WI38 (cell line): ENCODE measurements around the gene LMO7.
"Not testable (repeated sequence)": the region's sequence is repeated elsewhere in the genome, so short reads cannot be mapped to it uniquely, and the experiment has no call there.

Experiments
- H3K4me3 ChIP-seq: 2 replicates; pipeline ENCODE4 v1.5.1; 2011; ENCODE audit warnings: low read depth, mild to moderate bottlenecking, control low read depth, low read length
- TF ChIP-seq, protein P1 (sequence below): IDR thresholded peaks from 2 replicates; pipeline ENCODE4 v1.5.1; 2012; ENCODE audit warnings: low read depth, mild to moderate bottlenecking, control low read depth, low read length

LMO7 gene

DNA sequence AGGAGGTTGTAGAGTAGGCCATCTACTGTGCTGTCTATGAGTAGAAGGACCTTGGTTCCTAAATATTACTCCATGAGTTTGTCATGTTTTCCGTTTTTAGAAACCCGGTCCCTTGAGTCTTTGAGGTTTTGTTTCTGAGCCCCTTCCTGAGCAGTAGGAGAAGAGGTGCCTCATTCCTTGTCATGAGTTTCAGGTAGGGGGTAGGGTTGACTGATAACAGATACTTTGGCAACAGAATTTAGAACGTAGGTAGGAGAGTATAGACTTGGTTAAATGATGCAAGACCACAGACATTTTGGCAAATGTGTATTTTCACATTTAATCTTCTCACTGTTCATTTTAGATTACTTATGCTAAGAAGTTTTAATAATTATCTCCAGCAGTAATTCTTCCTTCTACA is 24.6 kb downstream of the LMO7 start:
- TF ChIP-seq, protein P1, sequence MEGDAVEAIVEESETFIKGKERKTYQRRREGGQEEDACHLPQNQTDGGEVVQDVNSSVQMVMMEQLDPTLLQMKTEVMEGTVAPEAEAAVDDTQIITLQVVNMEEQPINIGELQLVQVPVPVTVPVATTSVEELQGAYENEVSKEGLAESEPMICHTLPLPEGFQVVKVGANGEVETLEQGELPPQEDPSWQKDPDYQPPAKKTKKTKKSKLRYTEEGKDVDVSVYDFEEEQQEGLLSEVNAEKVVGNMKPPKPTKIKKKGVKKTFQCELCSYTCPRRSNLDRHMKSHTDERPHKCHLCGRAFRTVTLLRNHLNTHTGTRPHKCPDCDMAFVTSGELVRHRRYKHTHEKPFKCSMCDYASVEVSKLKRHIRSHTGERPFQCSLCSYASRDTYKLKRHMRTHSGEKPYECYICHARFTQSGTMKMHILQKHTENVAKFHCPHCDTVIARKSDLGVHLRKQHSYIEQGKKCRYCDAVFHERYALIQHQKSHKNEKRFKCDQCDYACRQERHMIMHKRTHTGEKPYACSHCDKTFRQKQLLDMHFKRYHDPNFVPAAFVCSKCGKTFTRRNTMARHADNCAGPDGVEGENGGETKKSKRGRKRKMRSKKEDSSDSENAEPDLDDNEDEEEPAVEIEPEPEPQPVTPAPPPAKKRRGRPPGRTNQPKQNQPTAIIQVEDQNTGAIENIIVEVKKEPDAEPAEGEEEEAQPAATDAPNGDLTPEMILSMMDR, result no peak
- H3K4me3 ChIP-seq, result no peak overlapping the region

DNA sequence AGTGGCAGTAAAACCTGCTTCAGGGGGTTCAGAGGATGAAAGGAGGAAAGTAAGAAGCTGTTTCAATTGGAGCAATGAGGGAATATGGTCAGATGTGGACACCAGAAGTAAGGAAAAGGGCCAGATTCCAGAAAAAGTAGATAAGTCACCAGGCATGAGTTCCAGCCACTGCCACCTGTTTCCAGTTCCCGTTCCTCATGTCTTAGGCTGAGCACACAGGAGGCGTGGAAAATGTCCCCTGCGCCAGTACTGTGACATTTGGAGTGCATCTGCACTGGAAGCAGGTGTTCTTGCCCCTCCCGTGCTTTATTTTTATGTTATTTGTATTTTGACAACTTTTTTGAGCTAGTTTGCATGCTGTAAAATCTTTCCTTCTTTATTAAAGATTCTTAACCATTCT is 25.3 kb downstream of the LMO7 start:
- TF ChIP-seq, protein P1, result no peak
- H3K4me3 ChIP-seq, result no peak overlapping the region

- TF ChIP-seq, protein P1, result no peak
- H3K4me3 ChIP-seq, result no peak overlapping the region
Observed at GRCh38 chr13:75666646-75667351, 30.7 kb downstream of the LMO7 start.

GRCh38 chr13:75669706-75670105 is 33.6 kb downstream of the LMO7 start:
- no peak overlapping the region for H3K4me3 ChIP-seq
- TF ChIP-seq, protein P1, result no peak

DNA sequence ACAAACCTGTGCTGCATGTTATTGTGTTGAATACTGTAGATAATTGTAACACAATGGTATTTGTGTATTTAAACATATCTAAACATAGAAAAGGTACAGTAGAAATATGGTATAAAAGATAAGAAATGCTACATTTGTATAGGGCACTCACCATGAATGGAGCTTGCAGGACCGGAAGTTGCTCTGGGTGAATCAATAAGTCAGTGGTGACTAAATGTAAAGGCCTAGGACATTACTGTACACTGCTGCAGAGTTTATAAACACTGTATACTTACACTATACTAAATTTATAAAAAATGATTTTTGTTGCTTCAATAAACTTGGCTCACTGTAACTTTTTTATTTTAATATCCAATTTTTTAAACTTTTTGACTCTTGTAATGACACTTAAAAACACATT is 34.4 kb downstream of the LMO7 start:
- no peak overlapping the region for H3K4me3 ChIP-seq
- TF ChIP-seq, protein P1, result no peak

DNA sequence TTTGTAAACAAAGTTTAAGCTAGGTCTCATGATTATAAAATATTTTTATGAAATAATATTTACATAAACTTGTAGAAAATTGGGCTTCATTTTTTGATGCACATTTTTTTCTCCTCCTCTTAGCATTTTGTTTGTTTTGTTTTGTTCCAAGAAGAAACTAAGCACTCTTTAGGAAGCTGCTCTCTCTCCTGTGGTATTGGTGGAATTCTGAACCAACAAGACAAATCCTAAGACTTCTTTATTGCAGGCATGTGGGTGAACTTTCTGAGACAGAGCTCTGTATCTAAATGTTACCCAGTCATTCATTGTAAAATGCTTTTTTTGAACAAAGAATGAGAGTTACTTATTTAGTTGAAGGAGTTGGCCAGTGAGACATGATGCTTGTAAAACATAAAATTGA is 39.3 kb downstream of the LMO7 start:
- TF ChIP-seq, protein P1, result no peak
- no peak overlapping the region for H3K4me3 ChIP-seq

DNA sequence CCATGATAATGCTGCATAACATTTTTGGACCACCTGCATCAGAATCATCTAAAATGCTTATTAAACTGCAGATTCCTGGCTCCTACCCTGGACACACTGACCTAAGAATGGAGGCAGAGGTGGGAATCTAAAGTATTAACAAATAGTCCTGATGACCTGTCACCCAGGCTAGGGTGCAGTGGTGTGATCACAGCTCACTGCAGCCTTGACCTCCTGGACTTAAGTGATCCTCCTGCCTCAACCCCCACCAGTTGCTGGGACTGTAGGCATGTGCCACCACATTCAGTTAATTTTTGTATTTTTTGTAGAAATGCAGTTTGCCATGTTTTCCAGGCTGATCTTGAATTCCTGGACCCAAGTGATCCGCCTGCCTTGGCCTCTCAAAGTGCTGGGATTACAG is 43.3 kb downstream of the LMO7 start:
- TF ChIP-seq, protein P1, result no peak
- no peak overlapping the region for H3K4me3 ChIP-seq

- H3K4me3 ChIP-seq, result not testable (repeated sequence)
Observed at GRCh38 chr13:75680251-75680650, 44.1 kb downstream of the LMO7 start.
